ENCODE data around the gene FEZ2.

GRCh38 chr2:36626071-36626470 is 28.1 kb upstream of the FEZ2 start:
- TF ChIP-seq, protein P1, sequence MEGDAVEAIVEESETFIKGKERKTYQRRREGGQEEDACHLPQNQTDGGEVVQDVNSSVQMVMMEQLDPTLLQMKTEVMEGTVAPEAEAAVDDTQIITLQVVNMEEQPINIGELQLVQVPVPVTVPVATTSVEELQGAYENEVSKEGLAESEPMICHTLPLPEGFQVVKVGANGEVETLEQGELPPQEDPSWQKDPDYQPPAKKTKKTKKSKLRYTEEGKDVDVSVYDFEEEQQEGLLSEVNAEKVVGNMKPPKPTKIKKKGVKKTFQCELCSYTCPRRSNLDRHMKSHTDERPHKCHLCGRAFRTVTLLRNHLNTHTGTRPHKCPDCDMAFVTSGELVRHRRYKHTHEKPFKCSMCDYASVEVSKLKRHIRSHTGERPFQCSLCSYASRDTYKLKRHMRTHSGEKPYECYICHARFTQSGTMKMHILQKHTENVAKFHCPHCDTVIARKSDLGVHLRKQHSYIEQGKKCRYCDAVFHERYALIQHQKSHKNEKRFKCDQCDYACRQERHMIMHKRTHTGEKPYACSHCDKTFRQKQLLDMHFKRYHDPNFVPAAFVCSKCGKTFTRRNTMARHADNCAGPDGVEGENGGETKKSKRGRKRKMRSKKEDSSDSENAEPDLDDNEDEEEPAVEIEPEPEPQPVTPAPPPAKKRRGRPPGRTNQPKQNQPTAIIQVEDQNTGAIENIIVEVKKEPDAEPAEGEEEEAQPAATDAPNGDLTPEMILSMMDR (IDR thresholded peaks at IDR 0.05), result no peak
- TF ChIP-seq POLR2A (IDR thresholded peaks at IDR 0.05), result no peak
- TF ChIP-seq POLR2AphosphoS5 (IDR thresholded peaks at IDR 0.05; ENCODE audit: insufficient read depth in 1 of 2, low read depth in 1 of 2), result no peak

Data from vagina (tissue), 2 donors.